A549 (cell line): ENCODE results near the gene TCF7L1.

Experiments
- CBX2 ChIP-seq: fragments of 200-600 bp; sonication (generic); IDR thresholded peaks from 2 replicates; pipeline ENCODE4 v1.6.1; 2016; ENCODE audit warnings: low read depth, mild to moderate bottlenecking, borderline replicate concordance
- CEBPB ChIP-seq, 2 experiments: fragments of >200 bp in 1 of 2; sonication (Bioruptor Twin) in 1 of 2; formaldehyde crosslinking in 1 of 2; IDR thresholded peaks; 2 replicates each; pipeline ENCODE4 v1.6.1; 2012 to 2016
- CHD4 ChIP-seq: fragments of 200-600 bp; sonication (generic); IDR thresholded peaks from 2 replicates; pipeline ENCODE4 v1.6.1; 2016; ENCODE audit warnings: antibody characterized with exemption, mild to moderate bottlenecking, borderline replicate concordance
- CTCF ChIP-seq: fragments of >200 bp; sonication (Bioruptor Twin); formaldehyde crosslinking; IDR thresholded peaks from 3 replicates; pipeline ENCODE4 v1.5.1; 2016
- EHMT2 ChIP-seq: fragments of 200-600 bp; sonication (generic); IDR thresholded peaks from 2 replicates; pipeline ENCODE4 v1.6.1; 2016; ENCODE audit warnings: antibody characterized with exemption, low read depth, mild to moderate bottlenecking, moderate library complexity
- ELK1 ChIP-seq: fragments of 150-350 bp; IDR thresholded peaks from 2 replicates; pipeline ENCODE4 v1.6.1; 2014; ENCODE audit warnings: low read depth, mild to moderate bottlenecking, low read length
- ESRRA ChIP-seq: fragments of 150-350 bp; IDR thresholded peaks from 2 replicates; pipeline ENCODE4 v1.6.1; 2014; ENCODE audit warnings: mild to moderate bottlenecking, low read length, borderline replicate concordance
- JUNB ChIP-seq: fragments of >200 bp; sonication (Bioruptor Twin); formaldehyde crosslinking; IDR thresholded peaks from 2 replicates; pipeline ENCODE4 v1.6.1; 2016
- POLR2A ChIP-seq: IDR thresholded peaks from 2 replicates; pipeline ENCODE4 v1.6.1; 2012; ENCODE audit warnings: mild to moderate bottlenecking, low read length
- RFX5 ChIP-seq: fragments of 450-650 bp; IDR thresholded peaks from 2 replicates; pipeline ENCODE4 v1.7.1; 2014; ENCODE audit warnings: antibody characterized with exemption, mild to moderate bottlenecking, moderate library complexity
- USF2 ChIP-seq: fragments of 450-650 bp; IDR thresholded peaks from 2 replicates; pipeline ENCODE4 v1.6.1; 2014; ENCODE audit warnings: antibody characterized with exemption

GRCh38 chr2:85254540-85255300 lies 121.5 kb downstream of the TCF7L1 start:
- TF ChIP-seq CTCF (no peak), USF2 (no peak), ELK1 (no peak), RFX5 (no peak), CEBPB (IDR thresholded peaks at IDR 0.05) (no peak), ESRRA (no peak), JUNB (no peak), CHD4 (no peak), CBX2 (no peak), POLR2A (no peak), EHMT2 (no peak)
